Breast epithelium (tissue), 3 donors: ENCODE data around the gene C2CD3.

Experiments used
- POLR2A ChIP-seq: fragments of 450-650 bp; IDR thresholded peaks from one replicate; pipeline ENCODE4 v1.6.1; 2016; ENCODE audit warnings: antibody characterized with exemption, mild to moderate bottlenecking, moderate library complexity
- TF ChIP-seq, protein P1 (sequence below), 3 donors: fragments of 450-650 bp; IDR thresholded peaks; one replicate each; pipeline ENCODE4 v1.5.1; 2016 to 2017; ENCODE audit warnings: antibody characterized with exemption in 3 of 3, mild to moderate bottlenecking in 3 of 3, moderate library complexity in 3 of 3

DNA sequence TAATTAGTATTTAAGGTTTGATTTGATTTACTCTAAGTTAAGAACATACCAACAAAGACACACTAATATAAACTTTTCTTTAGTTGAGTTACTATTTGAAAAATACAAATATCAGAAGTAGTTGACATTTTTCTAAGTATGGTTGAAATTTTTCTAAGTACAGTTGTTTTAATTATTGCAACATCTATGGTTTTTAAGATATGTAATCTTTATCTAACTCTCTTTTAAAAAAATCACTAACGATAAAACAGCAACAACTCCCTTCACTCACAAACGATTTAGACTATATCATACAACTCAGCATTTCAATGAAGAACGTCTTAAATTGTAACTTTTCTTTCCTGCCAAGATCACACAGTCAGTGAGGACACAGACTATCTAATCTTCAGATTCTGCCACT is 2.0 kb downstream of the C2CD3 start:
- TF ChIP-seq, protein P1, sequence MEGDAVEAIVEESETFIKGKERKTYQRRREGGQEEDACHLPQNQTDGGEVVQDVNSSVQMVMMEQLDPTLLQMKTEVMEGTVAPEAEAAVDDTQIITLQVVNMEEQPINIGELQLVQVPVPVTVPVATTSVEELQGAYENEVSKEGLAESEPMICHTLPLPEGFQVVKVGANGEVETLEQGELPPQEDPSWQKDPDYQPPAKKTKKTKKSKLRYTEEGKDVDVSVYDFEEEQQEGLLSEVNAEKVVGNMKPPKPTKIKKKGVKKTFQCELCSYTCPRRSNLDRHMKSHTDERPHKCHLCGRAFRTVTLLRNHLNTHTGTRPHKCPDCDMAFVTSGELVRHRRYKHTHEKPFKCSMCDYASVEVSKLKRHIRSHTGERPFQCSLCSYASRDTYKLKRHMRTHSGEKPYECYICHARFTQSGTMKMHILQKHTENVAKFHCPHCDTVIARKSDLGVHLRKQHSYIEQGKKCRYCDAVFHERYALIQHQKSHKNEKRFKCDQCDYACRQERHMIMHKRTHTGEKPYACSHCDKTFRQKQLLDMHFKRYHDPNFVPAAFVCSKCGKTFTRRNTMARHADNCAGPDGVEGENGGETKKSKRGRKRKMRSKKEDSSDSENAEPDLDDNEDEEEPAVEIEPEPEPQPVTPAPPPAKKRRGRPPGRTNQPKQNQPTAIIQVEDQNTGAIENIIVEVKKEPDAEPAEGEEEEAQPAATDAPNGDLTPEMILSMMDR (IDR thresholded peaks at IDR 0.05): no peak
- TF ChIP-seq POLR2A: no peak
